ENCODE data around the gene ZBTB46. TPM values are rescaled to one million over a fixed set of nuclear protein-coding genes. Genes with fewer than 3 reads are reported as not detected.

Gene ZBTB46
- polyA plus RNA-seq, 3 donors = 0.07 to 2.3 (median 0.37) TPM

GRCh38 chr20:63835021-63835858 lies 4.2 kb upstream of the ZBTB46 start:
- no peaks in the 10 kb centered on the region for H3K79me2 ChIP-seq (ENCODE audit: insufficient read depth, low read length)
- no peak overlapping the region for H3K4me2 ChIP-seq (replicated peaks; ENCODE audit: extremely low read depth, low read length, poor library complexity, severe bottlenecking)
- no peak overlapping the region for H2AFZ ChIP-seq (ENCODE audit: insufficient read depth, low read depth, low read length, poor library complexity, severe bottlenecking)
- TF ChIP-seq CTCF (IDR thresholded peaks at IDR 0.05) = no peak
- no peak overlapping the region for H3K9ac ChIP-seq (ENCODE audit: insufficient read depth, low read length, poor library complexity, severe bottlenecking)
- Mint-ChIP-seq H3K4me1 (peaks cover 4% of the 10 kb centered on the region), H3K27me3 (ENCODE audit: low read depth in 3 of 3) (peaks cover 22 to 37% (median 30%) of the 10 kb centered on the region in 3 donors), H3K36me3 (no peaks in the 10 kb centered on the region), H3K9me3 (peaks cover 0 to 2% (median 0%) of the 10 kb centered on the region in 7 donors), H3K4me3 (peak overlapping the region in 1 of 2 donors; percentile 7), H3K27ac (no peak overlapping the region)
- no peak overlapping the region for H3K27ac ChIP-seq (ENCODE audit: low read depth in 1 of 2, low read length in 2 of 2)
- peak in 1 of 3 donors; percentile 53 for DNase-seq
- no peak overlapping the region for H3K4me3 ChIP-seq (replicated peaks in 1 of 3; ENCODE audit: low read depth in 2 of 3, low read length in 3 of 3)
- peaks cover 0 to 11% of the 10 kb centered on the region in 2 donors for H3K4me1 ChIP-seq (ENCODE audit: control insufficient read depth in 1 of 2, insufficient read depth in 2 of 2, low read length in 2 of 2)
- H3K36me3 ChIP-seq (replicated peaks in 1 of 2; ENCODE audit: control insufficient read depth in 1 of 2, insufficient read depth in 2 of 2, low read length in 2 of 2) = no peaks in the 10 kb centered on the region
- no peaks in the 10 kb centered on the region for H3K9me3 ChIP-seq (replicated peaks in 1 of 2; ENCODE audit: control insufficient read depth in 1 of 2, insufficient read depth in 1 of 2, low read length in 2 of 2)
- WGBS (ENCODE audit: insufficient coverage) = 85% methylated on average over 16 of the region's 21 CpGs
- H3K27me3 ChIP-seq (ENCODE audit: control insufficient read depth in 2 of 2, insufficient read depth in 2 of 2, low read length in 2 of 2) = peaks cover 9 to 26% of the 10 kb centered on the region in 2 donors
- intact Hi-C loops (cut with micrococcal nuclease) = no loop called here
- no peaks in the 10 kb centered on the region for H4K20me1 ChIP-seq (ENCODE audit: insufficient read depth, low read length)

GRCh38 chr20:63834491-63834880 lies 3.4 kb upstream of the ZBTB46 start:
- H3K4me1 Mint-ChIP-seq = peaks cover 11% of the 10 kb centered on the region
- H3K4me3 Mint-ChIP-seq = no peak overlapping the region
- Histone ChIP-seq H3K4me3 (replicated peaks in 1 of 3; ENCODE audit: low read depth in 2 of 3, low read length in 3 of 3) (no peak overlapping the region), H2AFZ (ENCODE audit: insufficient read depth, low read depth, low read length, poor library complexity, severe bottlenecking) (no peak overlapping the region), H3K27me3 (ENCODE audit: control insufficient read depth in 2 of 2, insufficient read depth in 2 of 2, low read length in 2 of 2) (peaks cover 15 to 33% of the 10 kb centered on the region in 2 donors), H3K36me3 (replicated peaks in 1 of 2; ENCODE audit: control insufficient read depth in 1 of 2, insufficient read depth in 2 of 2, low read length in 2 of 2) (no peaks in the 10 kb centered on the region), H3K79me2 (ENCODE audit: insufficient read depth, low read length) (no peaks in the 10 kb centered on the region), H3K4me1 (ENCODE audit: control insufficient read depth in 1 of 2, insufficient read depth in 2 of 2, low read length in 2 of 2) (peaks cover 7 to 18% of the 10 kb centered on the region in 2 donors), H3K9ac (ENCODE audit: insufficient read depth, low read length, poor library complexity, severe bottlenecking) (no peak overlapping the region), H3K4me2 (replicated peaks; ENCODE audit: extremely low read depth, low read length, poor library complexity, severe bottlenecking) (no peak overlapping the region), H3K9me3 (replicated peaks in 1 of 2; ENCODE audit: control insufficient read depth in 1 of 2, insufficient read depth in 1 of 2, low read length in 2 of 2) (peaks cover 0 to 1% of the 10 kb centered on the region in 2 donors), H3K27ac (ENCODE audit: low read depth in 1 of 2, low read length in 2 of 2) (no peak overlapping the region), H4K20me1 (ENCODE audit: insufficient read depth, low read length) (peaks cover under 1% of the 10 kb centered on the region)
- H3K27ac Mint-ChIP-seq = no peak overlapping the region
- DNase-seq = no peak
- H3K36me3 Mint-ChIP-seq = peaks cover 0 to 6% of the 10 kb centered on the region in 2 donors
- peaks cover 30 to 42% (median 37%) of the 10 kb centered on the region in 3 donors for H3K27me3 Mint-ChIP-seq (ENCODE audit: low read depth in 3 of 3)
- peaks cover 0 to 9% (median 4%) of the 10 kb centered on the region in 7 donors for H3K9me3 Mint-ChIP-seq
- intact Hi-C loops (cut with micrococcal nuclease) = no loop called here
- WGBS (ENCODE audit: insufficient coverage) = 100% methylated on average over 4 of the region's 9 CpGs
- TF ChIP-seq CTCF (IDR thresholded peaks at IDR 0.05) = no peak
